ENCODE measurements around the gene GCHFR.

The GCHFR gene

DNA sequence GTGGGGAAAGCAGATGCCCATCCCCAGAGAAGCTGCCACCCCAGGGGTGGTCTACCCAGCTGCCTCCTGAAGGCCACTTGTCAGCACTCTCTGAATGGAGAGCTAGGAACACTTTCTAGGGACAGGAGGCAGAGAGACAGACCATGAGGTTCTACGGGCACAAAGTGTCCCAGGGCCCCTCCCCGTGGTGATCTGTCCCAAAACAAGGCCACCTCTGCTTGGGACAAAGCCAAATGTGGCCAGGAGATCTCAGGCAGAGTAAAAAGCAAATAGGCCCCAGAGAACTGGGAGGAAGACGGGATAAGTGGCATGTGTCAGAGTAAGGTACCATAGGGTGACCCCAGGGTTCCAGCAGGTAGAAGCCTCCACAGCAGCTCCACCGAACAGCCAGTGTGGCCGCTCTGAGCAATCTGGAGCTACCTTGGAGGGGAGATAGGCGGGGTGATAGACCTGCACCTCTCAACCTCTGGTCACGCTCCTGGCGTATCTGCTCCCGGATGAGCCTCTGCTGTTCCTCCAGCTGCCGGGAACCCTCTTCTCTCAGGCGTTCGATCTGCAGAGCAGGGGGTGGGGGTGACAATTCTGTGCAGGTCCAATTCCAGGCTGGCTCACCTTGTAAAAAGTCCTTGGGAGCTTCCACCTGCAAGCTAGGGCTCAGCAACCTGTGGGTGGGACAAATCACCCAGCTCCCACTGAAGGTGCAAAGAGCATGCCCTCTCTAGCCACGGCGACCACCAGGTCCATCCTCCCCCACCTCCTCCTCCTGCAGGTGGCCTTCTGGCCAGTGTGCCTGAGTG lies 12.1 kb downstream of the GCHFR start:
- DNase-seq (ENCODE audit: low spot score): no peak

DNA sequence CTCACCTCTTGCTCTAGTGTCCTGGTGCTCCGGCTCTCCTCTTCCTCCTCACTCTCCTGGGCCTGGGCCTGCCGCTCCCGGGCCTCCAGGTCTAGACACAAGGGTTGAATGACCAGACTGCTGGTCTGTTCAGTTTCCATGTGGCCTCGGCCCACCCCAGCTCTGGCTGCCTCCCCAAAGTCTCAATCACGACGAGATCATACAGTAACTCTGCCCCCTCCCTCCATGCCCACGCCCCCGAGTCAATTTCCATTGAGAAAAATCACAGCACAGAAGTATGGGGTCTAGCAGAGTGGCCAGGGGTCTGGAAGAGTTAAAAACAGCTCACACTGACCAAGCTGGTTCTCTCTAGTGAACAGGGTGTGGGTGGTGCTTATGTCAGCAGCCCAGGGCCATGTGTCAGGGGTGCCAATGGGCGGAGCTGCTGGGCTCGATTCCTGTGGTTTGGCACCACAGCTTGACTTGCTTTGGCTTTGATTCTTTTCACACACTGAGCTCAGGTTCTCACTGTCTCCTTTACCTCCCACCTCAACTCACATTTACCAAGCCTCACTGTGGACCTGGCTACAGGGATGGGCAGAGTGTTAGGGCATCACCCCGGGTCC lies 12.8 kb downstream of the GCHFR start:
- DNase-seq (ENCODE audit: low spot score): peak; percentile 92

DNA sequence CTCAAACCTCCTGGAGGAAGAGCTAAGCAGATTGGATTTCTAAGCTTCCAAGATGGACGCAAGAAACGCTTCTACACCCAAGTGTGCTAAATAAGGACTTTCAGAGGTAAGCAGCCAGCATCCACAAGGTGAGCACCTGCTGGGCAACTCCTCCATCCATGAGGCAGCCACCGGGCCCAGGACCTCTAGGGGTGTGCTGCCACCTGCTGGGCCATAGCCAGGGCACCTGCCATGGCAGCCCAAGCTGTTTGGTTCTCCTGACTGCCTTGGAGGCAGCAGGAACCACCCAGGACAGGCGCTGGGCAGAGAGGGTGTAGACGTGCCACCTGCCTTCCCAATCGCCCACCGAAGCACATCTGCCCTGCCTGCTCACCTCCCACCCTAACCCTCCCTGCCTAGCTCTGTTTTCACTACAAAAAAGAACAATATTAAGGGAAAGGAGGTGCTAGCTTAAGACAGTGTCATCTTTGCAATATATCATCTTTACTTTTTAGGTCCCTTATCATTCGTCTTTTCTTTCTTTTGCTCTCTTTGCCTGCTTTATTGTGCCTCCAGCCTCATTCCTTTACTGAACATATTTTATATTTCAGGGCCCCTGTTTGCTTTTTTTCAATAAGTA lies 18.9 kb downstream of the GCHFR start:
- DNase-seq (ENCODE audit: low spot score): no peak

DNA sequence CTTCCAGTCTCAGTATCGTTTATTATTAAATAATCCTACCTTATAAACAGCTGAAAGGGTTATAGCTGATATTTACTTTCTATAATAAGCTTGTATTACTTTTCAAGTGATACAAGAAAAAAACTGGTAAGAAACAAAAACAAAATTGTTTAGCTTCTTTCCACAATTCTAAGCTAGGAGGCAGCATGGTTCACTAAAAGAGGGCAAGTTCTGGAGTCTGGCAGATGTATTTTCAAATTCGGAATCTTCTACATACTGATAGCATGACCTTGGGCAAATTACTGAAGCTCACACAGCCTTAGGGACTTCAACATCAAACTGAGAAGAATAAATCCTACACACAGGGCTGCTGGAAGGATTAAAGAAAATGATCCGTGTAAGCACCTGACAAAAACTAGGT lies 21.3 kb downstream of the GCHFR start:
- DNase-seq (ENCODE audit: low spot score): no peak

DNA sequence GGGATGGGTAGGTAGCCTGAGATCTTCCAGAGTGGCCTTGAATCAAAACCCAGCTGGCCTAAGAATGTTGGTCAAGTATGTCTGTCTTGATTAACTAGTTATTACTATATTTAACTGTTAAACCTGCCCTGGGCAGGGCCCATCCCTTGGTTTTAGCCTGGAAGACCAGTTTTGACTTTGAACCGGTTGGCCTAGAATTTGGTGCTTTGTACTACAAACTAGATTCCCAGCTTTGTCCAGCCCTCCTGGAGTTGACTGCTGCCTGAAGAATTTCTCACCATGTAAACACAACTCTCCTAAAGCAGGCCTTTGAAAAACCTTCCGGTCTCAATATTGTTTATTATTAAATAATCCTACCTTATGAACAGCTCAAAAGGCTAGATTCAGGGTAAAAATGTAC lies 21.9 kb downstream of the GCHFR start:
- DNase-seq (ENCODE audit: low spot score): no peak

DNA sequence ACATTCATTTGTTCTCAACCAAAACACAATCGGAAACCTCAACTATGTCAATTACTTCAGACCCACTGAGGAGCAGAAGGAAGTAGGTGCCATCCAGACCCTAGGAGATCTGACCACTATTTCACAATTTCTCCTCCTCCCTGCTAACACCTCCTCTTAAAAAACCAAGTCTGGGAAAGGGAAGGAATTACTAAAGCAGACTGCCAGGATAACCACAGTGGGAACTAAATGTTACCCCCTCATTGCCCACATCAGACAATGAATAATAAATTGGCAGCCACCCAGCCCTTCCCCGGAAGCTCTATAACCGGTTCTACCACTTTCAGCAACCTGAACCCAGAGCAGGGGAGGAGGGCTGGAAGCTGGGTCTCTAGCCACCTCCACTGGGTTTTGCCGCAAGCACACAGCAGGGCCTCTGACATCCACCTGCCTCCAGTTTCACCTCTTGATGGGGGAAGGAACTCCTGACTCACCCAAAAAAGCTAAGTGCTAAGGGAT lies 23.5 kb downstream of the GCHFR start:
- peak; percentile 63 for DNase-seq (ENCODE audit: low spot score)

DNA sequence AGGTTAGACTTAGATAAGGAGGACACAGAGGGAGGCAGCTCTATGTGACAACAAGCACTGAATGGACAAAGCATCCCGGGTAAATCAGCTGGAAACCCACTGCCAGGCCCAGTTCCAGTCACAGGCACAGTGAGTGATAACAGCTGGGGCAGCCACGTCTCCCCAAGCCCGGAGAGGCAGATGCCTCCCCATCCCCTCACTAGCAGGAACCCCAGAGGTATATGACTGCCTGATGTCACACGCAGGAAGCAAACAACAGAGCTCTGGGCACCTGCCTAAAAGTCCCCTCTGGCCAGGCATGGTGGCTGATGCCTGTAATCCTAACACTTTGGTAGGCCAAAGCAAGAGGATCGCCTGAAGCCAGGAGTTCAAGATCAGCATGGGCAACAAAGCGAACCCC lies 24.1 kb downstream of the GCHFR start:
- DNase-seq (ENCODE audit: low spot score): no peak

DNA sequence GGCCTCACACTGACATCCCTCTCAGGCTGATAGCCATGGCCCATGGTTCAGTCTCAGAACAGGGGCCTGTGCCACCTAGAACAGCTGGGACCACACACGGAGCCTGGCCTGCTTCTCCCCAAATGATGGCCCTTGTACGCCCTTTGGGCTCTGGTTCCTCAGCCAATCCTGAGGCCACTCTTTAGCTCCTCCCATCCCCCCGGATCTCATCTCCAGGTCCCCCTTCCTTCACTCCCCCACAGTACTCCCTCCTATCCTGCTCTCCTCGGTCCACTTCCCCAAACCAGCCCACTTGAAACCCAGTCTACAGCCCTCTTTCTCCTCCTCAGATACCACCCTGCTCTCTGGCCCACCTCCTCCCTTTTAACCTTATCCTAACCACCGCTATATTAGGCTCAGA lies 25.3 kb downstream of the GCHFR start:
- DNase-seq (ENCODE audit: low spot score): no peak

DNA sequence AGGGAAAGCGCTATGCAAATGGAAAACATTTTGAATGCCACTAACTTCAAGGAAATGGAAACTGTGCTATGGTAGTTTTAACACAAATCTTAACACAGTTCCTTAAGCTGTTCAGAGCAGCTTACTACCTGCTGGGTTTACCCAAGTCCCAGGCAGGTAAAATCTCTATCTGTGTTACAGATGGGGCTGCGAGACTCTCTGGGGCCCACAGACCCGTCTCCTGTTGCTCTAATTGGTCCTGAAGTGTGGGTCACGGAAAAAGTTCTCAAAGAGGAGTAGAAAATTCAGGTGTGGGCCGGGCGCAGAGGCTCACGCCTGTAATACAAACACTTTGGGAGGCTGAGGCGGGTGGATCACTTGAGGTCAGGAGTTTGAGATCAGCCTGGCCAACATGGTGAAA lies 26.1 kb downstream of the GCHFR start:
- no peak for DNase-seq (ENCODE audit: low spot score)

DNA sequence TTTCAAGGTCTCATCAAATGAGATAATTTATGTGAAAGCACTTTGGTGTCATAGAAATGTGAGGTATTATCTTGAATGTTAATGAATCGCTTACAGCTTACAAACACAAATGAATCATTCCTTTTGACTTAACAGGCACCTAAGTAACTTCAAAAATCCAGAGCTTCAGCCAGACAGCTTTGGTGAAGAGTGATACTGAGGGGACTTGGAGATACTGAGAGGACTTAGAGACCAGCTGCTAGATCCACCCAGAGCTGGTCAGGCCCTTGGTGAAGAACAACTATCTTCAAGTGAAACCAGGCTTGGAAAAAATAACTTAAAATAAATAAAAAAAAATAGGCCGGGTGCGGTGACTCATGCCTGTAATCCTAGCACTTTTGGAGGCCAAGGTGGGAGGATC lies 26.9 kb downstream of the GCHFR start:
- DNase-seq (ENCODE audit: low spot score): no peak

DNA sequence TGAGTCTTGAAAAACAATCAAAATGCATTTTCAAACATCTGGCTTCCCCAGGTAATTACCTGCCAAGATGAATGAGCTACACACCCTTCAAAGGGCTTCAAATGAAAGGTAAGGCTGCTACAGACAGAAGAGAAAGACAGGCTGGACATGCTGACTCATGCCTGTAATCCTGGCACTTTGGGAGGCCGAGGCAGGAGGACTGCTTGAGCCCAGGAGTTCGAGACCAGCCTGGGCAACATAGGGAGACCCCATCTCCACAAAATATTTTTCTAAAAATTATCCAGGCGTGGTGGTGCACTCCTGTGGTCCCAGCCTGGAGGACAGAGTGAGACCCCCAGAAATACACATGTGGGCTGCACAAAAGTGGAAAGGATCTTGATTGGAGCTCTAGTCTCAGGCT lies 28.5 kb downstream of the GCHFR start:
- no peak for DNase-seq (ENCODE audit: low spot score)

DNA sequence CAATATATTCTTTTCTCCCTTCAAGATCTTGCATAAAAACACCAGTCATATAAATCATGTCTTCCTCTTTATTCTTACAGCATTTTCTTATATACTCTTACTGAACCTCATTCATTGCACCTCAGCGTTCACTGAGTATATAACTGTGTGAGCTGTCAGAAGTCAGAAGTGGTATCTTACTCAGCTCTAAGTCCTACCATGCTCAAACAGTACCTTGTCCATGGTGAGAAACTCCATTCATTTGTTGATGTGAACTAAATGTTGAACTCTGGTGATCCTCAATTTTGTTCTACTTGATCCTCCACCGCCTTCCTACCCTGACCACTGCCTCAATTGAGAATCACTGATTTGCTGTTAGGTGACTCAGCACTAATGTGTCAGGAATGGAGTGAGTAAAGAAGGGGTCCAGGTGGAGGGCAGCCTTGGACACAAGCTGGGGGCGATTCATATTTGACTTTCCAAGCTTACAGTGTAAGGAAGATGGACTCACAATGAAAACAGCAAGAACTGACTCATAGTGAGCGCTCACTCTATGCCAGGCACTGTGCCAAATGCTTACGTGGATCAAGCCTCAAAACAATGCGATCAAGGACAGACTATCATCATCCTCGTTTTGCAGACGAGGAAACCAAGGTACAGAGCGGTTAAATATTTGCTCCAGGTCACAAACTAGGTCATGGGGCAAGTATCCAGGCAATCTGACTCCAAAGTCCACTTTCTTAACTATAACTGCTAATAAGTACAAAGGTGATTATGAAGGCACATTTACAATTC lies 29.5 kb downstream of the GCHFR start:
- peak; percentile 60 for DNase-seq (ENCODE audit: low spot score)

DNA sequence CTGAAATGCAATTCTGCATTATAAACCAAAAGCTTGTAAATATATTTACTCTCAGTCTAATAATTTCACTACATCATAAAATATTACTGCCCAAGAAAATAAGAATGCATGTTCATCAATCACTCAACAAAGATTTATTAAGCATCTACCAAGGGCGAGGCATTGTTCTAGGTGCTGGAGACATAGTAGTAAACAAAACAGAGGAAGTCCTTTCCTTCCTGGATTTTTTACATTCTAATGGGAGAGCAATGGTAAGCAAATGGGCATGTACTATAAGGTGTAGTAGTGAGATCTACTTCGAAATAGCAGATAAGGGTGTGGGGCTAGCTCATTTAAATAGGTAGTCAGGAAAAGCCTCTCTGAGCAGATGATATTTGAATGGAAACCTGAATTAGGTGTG lies 32.2 kb downstream of the GCHFR start:
- DNase-seq (ENCODE audit: low spot score): no peak

DNA sequence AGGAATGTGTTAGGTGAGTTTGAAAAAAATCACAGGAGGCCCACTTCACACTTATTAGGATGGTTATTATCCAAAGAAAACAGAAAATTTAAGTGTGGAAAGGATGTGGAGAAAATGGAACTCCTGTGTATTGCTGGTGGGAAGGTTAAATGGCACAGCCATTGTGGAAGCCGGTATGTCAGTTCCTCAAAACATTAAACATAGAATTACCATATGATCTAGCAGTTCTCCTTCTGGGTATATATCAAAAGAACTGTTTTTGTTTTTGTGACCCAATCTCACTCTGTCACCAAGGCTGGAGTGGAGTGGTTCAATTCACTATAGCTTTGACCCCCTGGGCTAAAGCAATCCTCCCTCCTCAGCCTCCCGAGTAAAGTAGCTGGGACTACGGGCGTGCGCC lies 32.6 kb downstream of the GCHFR start:
- DNase-seq (ENCODE audit: low spot score): no peak

DNA sequence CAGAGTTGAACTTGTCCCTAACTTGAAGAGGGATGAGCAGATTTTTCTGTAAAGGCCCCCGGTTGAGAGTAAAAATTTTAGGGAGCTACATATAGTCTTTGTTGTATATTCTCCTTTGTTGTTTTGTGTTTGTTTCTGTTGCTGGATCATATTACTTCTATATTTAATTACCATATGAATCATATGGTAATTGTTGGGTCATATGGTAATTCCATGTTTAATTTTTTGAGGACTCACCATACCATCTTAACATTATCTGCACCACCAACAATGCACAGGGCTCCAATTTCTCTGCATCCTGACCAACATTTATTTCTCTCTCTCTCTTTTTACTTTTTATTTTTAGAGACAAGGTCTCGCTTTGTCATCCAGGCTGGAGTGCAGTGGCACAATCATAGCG lies 35.7 kb downstream of the GCHFR start:
- DNase-seq (ENCODE audit: low spot score): no peak

DNA sequence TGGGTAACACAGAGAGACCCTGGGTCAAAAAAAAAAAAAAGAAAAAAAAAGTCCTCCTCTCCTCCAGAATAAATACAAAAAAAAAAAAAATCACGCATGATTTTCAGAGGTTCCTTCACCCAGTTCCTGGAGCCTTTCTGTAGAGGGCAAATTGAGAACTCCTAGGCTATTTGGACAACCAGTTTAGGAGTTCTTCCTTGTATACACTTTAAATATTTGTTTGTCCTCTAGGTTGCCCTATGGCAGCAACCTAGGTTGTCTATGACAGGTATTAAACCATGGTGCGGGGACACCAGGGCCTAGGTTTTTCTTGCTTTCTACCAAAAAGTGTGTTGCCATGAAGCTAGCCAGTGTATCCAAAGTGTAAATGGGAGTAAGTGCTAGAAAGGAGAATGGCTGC lies 39.2 kb downstream of the GCHFR start:
- no peak for DNase-seq (ENCODE audit: low spot score)

DNA sequence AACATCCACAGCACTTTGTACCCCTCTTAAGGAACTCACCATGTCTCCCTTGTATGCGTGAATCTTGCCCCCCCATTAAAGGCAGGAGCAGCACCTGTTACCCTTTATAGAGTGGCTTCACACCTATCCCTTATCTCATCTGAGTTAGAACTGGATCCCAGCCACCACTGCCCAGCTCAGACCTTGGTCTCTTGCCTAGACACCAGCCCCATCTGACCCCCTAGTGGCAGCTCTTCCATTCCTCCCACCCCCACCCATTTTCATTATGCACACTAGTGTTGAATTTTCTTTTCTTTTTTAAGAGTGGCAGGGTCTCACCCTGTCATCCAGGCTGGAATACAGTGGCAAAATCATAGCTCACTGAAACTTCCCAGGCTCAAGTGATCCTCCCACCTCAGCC lies 39.8 kb downstream of the GCHFR start:
- DNase-seq (ENCODE audit: low spot score): no peak

DNA sequence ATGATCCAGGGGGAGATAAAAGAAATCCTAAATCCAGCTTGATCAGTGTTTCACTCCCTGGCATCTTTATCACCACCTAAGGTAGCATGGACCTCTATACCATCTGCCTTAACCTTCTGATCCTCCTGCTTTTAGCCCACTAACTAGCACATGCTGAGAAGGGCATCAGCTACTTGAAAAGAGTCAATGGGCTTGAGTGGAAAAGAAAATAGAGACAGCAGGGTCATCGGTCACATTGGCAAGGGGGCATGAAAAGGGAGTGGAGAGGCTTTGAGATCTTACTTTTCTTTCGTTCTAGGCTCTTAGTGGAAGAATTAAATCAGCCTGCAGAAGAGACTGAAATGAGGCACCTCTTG lies 42.8 kb downstream of the GCHFR start:
- DNase-seq (ENCODE audit: low spot score): no peak

DNA sequence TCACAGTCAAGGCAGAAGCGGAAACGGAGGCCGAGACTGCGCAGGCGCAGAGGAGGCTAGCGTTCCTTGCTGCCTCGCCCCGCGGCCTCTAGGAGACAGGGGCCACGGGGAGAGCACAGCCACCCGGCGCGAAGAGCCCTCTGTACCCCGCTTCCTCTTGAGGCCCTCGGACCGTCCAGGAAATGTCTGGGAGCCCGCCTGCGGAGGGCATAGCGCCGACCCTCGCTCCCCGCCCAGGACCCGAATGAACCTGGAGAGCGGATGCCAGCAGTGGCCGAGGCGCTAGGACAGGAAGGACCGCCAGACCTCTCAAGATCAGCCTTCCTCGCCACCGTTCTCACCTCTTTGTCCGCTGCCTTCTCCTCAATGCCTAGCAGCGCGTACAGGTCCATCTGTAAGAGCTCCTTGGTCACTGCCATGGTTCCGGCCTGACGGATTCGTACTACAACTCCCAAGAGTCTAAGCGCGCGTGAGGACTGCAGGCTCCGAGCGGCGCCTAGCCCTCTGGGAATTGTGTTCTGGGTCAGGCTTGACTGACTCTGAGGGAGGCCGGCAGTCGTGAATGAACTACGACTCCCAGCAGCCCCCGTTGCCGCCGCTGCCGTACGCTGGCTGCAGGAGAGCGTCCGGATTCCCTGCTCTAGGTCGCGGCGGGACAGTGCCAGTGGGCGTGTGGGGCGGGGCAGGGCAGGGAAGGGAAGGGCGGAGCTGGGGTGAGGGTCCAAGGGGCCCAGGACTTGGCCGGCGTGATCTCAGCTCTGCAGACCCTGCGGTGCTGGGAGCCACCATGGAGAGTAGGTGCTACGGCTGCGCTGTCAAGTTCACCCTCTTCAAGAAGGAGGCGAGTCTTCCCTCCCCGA lies 43.4 kb downstream of the GCHFR start, which contains the start of the genes DNAJC17 and ZFYVE19:
Gene DNAJC17, minus strand, starts transcription at position 446 of the 860 bp plus-strand sequence. Its CDS starts 27 bp downstream, at position 419.
Gene ZFYVE19, plus strand, starts transcription at position 62 of the 860 bp plus-strand sequence. Its CDS starts 501 bp downstream, at position 563.
- peak; percentile 96 for DNase-seq (ENCODE audit: low spot score)

DNA sequence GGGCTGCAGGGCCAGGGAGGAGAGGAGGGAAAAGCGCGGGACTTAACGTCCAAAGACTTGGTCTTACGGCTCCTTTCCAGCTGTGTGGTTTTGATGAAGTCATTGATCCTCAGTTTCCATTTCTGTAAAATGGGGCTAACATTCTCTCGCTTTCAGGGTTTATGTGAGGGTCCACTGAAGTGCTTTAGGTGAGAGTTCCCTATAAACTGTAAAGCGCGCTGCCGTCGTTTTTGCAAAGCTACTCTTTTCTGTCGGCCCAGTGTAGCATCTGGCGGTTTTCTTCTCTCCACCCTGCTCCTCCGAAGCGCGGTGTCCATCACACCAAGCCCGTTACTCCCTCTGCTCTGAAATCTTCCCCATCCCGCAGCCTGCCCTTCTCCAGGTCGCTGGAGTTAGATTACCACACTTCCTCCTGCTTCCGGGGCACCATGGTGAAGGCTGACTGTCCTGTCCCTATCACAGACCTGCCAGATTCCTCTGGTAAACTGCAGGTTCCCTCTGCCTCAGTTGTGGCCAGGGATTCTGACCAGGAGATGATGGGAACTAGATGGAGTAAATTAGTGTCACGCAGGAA lies 44.1 kb downstream of the GCHFR start:
- no peak for DNase-seq (ENCODE audit: low spot score)

DNA sequence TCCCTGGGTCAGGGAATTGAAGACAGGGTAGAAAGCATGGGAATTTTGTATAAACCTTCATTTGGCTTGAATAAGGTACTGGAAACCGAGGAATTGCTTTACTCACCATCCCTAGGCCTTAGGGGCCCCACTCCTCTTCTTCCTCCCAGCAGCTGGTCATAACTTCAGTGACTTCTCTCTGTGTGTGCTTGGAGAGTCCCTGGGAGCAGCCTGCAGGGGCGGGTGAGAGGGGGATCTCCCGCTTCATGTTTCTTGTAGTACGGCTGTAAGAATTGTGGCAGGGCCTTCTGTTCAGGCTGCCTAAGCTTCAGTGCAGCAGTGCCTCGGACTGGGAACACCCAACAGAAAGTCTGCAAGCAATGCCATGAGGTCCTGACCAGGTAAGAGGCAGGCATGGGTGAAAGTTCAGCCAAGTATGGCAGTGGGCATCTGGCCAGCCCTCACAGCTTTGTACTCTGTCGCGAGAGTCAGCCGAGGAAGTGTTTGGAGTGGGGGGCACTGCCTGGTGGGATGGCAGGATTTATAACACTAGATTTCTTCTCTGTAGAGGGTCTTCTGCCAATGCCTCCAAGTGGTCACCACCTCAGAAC lies 45.1 kb downstream of the GCHFR start:
- DNase-seq (ENCODE audit: low spot score): no peak
